MM.1S (cell line): Measurements from ENCODE around the gene RNF126.

Experiments used
- EZH2 ChIP-seq: fragments of 300-600 bp; sonication (generic); optimal IDR thresholded peaks from 2 replicates; pipeline ENCODE3; 2017; ENCODE audit warnings: low read depth, mild to moderate bottlenecking, antibody characterized with exemption, low read length, mixed read lengths
- TF ChIP-seq, protein P1 (sequence below): fragments of 300-600 bp; sonication (generic); IDR thresholded peaks from 2 replicates; pipeline ENCODE4 v1.5.1; 2016; ENCODE audit warnings: antibody characterized with exemption, low read length, mixed read lengths

DNA sequence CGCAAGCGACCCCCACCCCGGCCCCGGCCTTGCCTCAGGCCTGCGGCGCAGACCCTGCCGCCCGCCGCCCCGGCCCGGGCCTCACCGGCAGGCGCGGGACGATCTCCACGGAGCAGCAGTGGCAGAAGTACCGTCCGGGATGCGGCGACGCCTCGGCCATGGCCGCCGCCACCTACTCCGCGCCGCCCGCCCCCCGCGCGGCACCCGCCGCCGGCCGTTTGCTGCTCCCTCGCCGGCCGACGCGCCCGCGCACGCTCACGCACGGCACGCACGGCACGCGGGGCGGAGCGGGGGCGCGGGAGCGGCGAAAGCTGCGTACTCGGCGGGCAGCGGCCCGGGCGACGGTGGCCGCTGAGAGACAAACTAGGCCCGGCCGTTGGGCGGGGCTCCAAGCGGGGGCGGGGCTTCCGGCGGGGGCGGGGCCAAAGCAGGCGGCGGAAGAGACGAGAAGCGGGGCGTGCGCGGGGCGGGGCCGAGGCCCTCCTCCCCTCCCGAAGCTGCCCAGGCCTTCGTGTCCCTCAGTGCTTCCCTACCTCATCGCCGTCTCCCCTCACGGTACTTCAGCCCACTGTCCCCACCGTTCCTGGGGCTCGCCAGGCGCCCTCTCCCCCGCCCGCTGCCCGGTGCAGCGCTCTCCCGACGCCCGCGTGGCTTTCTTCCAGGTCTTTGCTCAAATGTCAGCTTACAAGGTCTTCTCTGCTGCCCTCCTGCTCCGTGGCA, at the start of gene RNF126:
- TF ChIP-seq, protein P1, sequence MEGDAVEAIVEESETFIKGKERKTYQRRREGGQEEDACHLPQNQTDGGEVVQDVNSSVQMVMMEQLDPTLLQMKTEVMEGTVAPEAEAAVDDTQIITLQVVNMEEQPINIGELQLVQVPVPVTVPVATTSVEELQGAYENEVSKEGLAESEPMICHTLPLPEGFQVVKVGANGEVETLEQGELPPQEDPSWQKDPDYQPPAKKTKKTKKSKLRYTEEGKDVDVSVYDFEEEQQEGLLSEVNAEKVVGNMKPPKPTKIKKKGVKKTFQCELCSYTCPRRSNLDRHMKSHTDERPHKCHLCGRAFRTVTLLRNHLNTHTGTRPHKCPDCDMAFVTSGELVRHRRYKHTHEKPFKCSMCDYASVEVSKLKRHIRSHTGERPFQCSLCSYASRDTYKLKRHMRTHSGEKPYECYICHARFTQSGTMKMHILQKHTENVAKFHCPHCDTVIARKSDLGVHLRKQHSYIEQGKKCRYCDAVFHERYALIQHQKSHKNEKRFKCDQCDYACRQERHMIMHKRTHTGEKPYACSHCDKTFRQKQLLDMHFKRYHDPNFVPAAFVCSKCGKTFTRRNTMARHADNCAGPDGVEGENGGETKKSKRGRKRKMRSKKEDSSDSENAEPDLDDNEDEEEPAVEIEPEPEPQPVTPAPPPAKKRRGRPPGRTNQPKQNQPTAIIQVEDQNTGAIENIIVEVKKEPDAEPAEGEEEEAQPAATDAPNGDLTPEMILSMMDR: no peak
- TF ChIP-seq EZH2: no peak
